ENCODE measurements around the gene BACE1. TPM values are rescaled to one million over a fixed set of nuclear protein-coding genes. Genes with fewer than 3 reads are reported as not detected.

BACE1 gene
- total RNA-seq, 6 experiments from 2014 or later = 19.2 to 42.8 (median 23.7) TPM

- no peak for DNase-seq
- no peak overlapping the region for H3K27ac ChIP-seq
- no peaks in the 10 kb centered on the region for H3K9me3 ChIP-seq
- TF ChIP-seq CTCF (IDR thresholded peaks at IDR 0.05) (no peak), POLR2A (IDR thresholded peaks at IDR 0.05) (no peak)
- peaks cover 0 to 19% (median 8%) of the 10 kb centered on the region in 4 donors for H3K4me1 ChIP-seq
- no peak for ATAC-seq
- no peak overlapping the region for H3K4me3 ChIP-seq
- H3K36me3 ChIP-seq = peaks cover 0 to 26% (median 2%) of the 10 kb centered on the region in 4 donors
- intact Hi-C loops (cut with DNase I) = no loop called here
- 78% methylated on average over 5 of the region's 9 CpGs for WGBS (ENCODE audit: insufficient coverage, low coverage, low lambda C conversion rate, missing lambda C conversion rate)
- H3K27me3 ChIP-seq = no peaks in the 10 kb centered on the region
These were observed 20.5 kb downstream of the BACE1 start for GRCh38 chr11:117295438-117296137.

GRCh38 chr11:117292616-117293015 lies 23.4 kb downstream of the BACE1 start:
- H3K27ac ChIP-seq = no peak overlapping the region
- no peaks in the 10 kb centered on the region for H3K9me3 ChIP-seq
- H3K4me1 ChIP-seq = no peaks in the 10 kb centered on the region
- H3K27me3 ChIP-seq = no peaks in the 10 kb centered on the region
- ATAC-seq (no peak), DNase-seq (no peak)
- intact Hi-C loops (cut with DNase I) = no loop called here
- peaks cover 0 to 53% (median 7%) of the 10 kb centered on the region in 4 donors for H3K36me3 ChIP-seq
- TF ChIP-seq CTCF (IDR thresholded peaks at IDR 0.05) (no peak), POLR2A (IDR thresholded peaks at IDR 0.05) (no peak)
- H3K4me3 ChIP-seq = no peak overlapping the region
- 94% methylated on average over 2 of the region's 2 CpGs for WGBS (ENCODE audit: insufficient coverage, low coverage, low lambda C conversion rate, missing lambda C conversion rate)

- 90% methylated on average over 7 of the region's 8 CpGs for WGBS (ENCODE audit: insufficient coverage, low coverage, low lambda C conversion rate, missing lambda C conversion rate)
- H3K4me1 ChIP-seq = no peaks in the 10 kb centered on the region
- H3K4me3 ChIP-seq = no peak within 1 kb of the TSS
- H3K9me3 ChIP-seq = no peaks in the 10 kb centered on the region
- ATAC-seq (no peak), DNase-seq (no peak)
- H3K27me3 ChIP-seq = no peaks in the 10 kb centered on the region
- intact Hi-C loops (cut with DNase I) = no loop called here
- H3K36me3 ChIP-seq = peaks cover 0 to 67% (median 7%) of the 10 kb centered on the region in 4 donors
- TF ChIP-seq POLR2A (IDR thresholded peaks at IDR 0.05) = no peak
- no peak for TF ChIP-seq CTCF (IDR thresholded peaks at IDR 0.05)
- H3K27ac ChIP-seq = no peak within 1 kb of the TSS
These were observed 25.2 kb downstream of the BACE1 start, which contains the start of gene BACE1-AS for GRCh38 chr11:117290809-117291396. TSS of gene BACE1-AS (plus strand) at chr11:117291346.

- Histone ChIP-seq H3K27ac (no peak overlapping the region), H3K9me3 (no peaks in the 10 kb centered on the region), H3K4me3 (no peak overlapping the region), H3K36me3 (peaks cover 0 to 76% (median 10%) of the 10 kb centered on the region in 4 donors), H3K27me3 (no peaks in the 10 kb centered on the region), H3K4me1 (no peaks in the 10 kb centered on the region)
- no CpG with 5 or more reads among the region's 1 CpG for WGBS (ENCODE audit: insufficient coverage, low coverage, low lambda C conversion rate, missing lambda C conversion rate)
- intact Hi-C loops (cut with DNase I) = no loop called here
- no peak for TF ChIP-seq POLR2A (IDR thresholded peaks at IDR 0.05)
- no peak for TF ChIP-seq CTCF (IDR thresholded peaks at IDR 0.05)
- DNase-seq = no peak
- ATAC-seq = no peak
These were observed 26.3 kb downstream of the BACE1 start for GRCh38 chr11:117289795-117290194.
